Smooth muscle cell (in vitro differentiated cells): ENCODE results near the gene EFCAB6. TPM values are rescaled to one million over a fixed set of nuclear protein-coding genes. Genes with fewer than 3 reads are reported as not detected.

Source experiments
- DNase-seq: peaks from one replicate; lab custom pipeline; 2025; ENCODE audit not compliant: unreplicated experiment; lab: John Stamatoyannopoulos, UW
- H2AFZ ChIP-seq: fragments of 200-600 bp; sonication (generic); 2 replicates; pipeline ENCODE4 v1.6.0; 2016; ENCODE audit warnings: antibody characterized with exemption, low read depth, mild to moderate bottlenecking
- H3F3A ChIP-seq: fragments of 200-600 bp; sonication (generic); 2 replicates; pipeline ENCODE4 v1.6.0; 2017; ENCODE audit warnings: antibody characterized with exemption, low read depth
- H3K27ac ChIP-seq: fragments of 200-600 bp; sonication (generic); 2 replicates; pipeline ENCODE4 v1.5.1; 2016; ENCODE audit warnings: low read depth, mild to moderate bottlenecking
- H3K27me3 ChIP-seq: fragments of 200-600 bp; sonication (generic); 2 replicates; pipeline ENCODE4 v1.6.1; 2016; ENCODE audit warnings: low read depth, mild to moderate bottlenecking
- H3K36me3 ChIP-seq: fragments of 200-600 bp; sonication (generic); 2 replicates; pipeline ENCODE4 v1.5.1; 2016; ENCODE audit warnings: low read depth
- H3K4me1 ChIP-seq: fragments of 200-600 bp; sonication (generic); 2 replicates; pipeline ENCODE4 v1.5.1; 2016; ENCODE audit warnings: low read depth
- H3K4me2 ChIP-seq: fragments of 200-600 bp; sonication (generic); 2 replicates; pipeline ENCODE4 v1.6.0; 2016; ENCODE audit warnings: mild to moderate bottlenecking
- H3K4me3 ChIP-seq: fragments of 200-600 bp; sonication (generic); 2 replicates; pipeline ENCODE4 v1.5.1; 2016; ENCODE audit warnings: mild to moderate bottlenecking
- H3K79me2 ChIP-seq: fragments of 200-600 bp; sonication (generic); 2 replicates; pipeline ENCODE4 v1.6.0; 2016; ENCODE audit warnings: low read depth, mild to moderate bottlenecking
- H3K9ac ChIP-seq: fragments of 200-600 bp; sonication (generic); 2 replicates; pipeline ENCODE4 v1.6.0; 2016; ENCODE audit warnings: low read depth
- H3K9me3 ChIP-seq: fragments of 200-600 bp; sonication (generic); replicated peaks from 2 replicates; pipeline ENCODE4 v1.5.1; 2016; ENCODE audit warnings: low read depth
- H4K20me1 ChIP-seq: fragments of 200-600 bp; sonication (generic); 2 replicates; pipeline ENCODE4 v1.6.0; 2016; ENCODE audit warnings: low read depth
- CTCF ChIP-seq: fragments of 200-600 bp; sonication (generic); IDR thresholded peaks from 2 replicates; pipeline ENCODE4 v1.5.1; 2017; ENCODE audit warnings: borderline replicate concordance, mild to moderate bottlenecking, antibody characterized with exemption; ENCODE audit not compliant: insufficient read depth, poor library complexity, severe bottlenecking
- WGBS: methylation state at CpG from one replicate; pipeline ENCODE4 v1.1.7; 2016; ENCODE audit warnings: low lambda C conversion rate; 5-methylcytosine and 5-hydroxymethylcytosine counted together
- polyA plus RNA-seq: library from polyadenylated mRNA; unstranded; fragments of >200 nt; fragmentation: Nextera tagmentation; extraction: Ambion mirVana; gene quantifications from 2 replicates; pipeline ENCODE4 v1.2.1, GENCODE V29; 2016
- total RNA-seq: library from RNA; depleted of rRNA; stranded (reverse); fragments of >200 nt; gene quantifications from 2 replicates; pipeline ENCODE4 v1.2.3, GENCODE V29; 2014

Gene EFCAB6
- total and polyA plus RNA-seq, 2 experiments from 2014 or later, result 0.80 to 2.9 TPM

- Histone ChIP-seq H3K4me3 (no peak overlapping the region), H3K27ac (no peak overlapping the region), H3F3A (no peaks in the 10 kb centered on the region), H3K9me3 (no peaks in the 10 kb centered on the region), H2AFZ (no peak overlapping the region), H3K79me2 (no peaks in the 10 kb centered on the region), H3K27me3 (peaks cover 5% of the 10 kb centered on the region), H4K20me1 (no peaks in the 10 kb centered on the region), H3K36me3 (no peaks in the 10 kb centered on the region), H3K4me1 (no peaks in the 10 kb centered on the region), H3K4me2 (no peak overlapping the region), H3K9ac (no peak overlapping the region)
- 90% methylated on average over 9 of the region's 9 CpGs for WGBS
- TF ChIP-seq CTCF, result no peak
- no peak for DNase-seq
Observed at GRCh38 chr22:43566561-43567332, 245.4 kb downstream of the EFCAB6 start.

- DNase-seq, result no peak
- Histone ChIP-seq H3K9ac (no peak overlapping the region), H3K4me3 (no peak overlapping the region)
Observed at GRCh38 chr22:43566021-43566420, 246.1 kb downstream of the EFCAB6 start.

GRCh38 chr22:43564859-43565258 is 247.2 kb downstream of the EFCAB6 start:
- H3K9ac ChIP-seq, result no peak overlapping the region
- no peak overlapping the region for H3K27ac ChIP-seq
- no peak for DNase-seq
- no peak overlapping the region for H3K4me2 ChIP-seq
- no peaks in the 10 kb centered on the region for H4K20me1 ChIP-seq
- H3F3A ChIP-seq, result no peaks in the 10 kb centered on the region
- no peak overlapping the region for H3K4me3 ChIP-seq
- no peaks in the 10 kb centered on the region for H3K79me2 ChIP-seq
- H3K36me3 ChIP-seq, result no peaks in the 10 kb centered on the region
- H3K27me3 ChIP-seq, result no peaks in the 10 kb centered on the region
- no peaks in the 10 kb centered on the region for H3K4me1 ChIP-seq
- no peaks in the 10 kb centered on the region for H3K9me3 ChIP-seq
- WGBS, result 93% methylated on average over 6 of the region's 6 CpGs
- no peak for TF ChIP-seq CTCF
- no peak overlapping the region for H2AFZ ChIP-seq

More at GRCh38 chr22:43566021-43566420, 246.1 kb downstream of the EFCAB6 start:
- Histone ChIP-seq H3K9me3 (no peaks in the 10 kb centered on the region), H3K4me2 (no peak overlapping the region), H3K36me3 (no peaks in the 10 kb centered on the region), H3K79me2 (no peaks in the 10 kb centered on the region), H3K4me1 (no peaks in the 10 kb centered on the region), H3F3A (no peaks in the 10 kb centered on the region), H3K27ac (no peak overlapping the region), H3K27me3 (no peaks in the 10 kb centered on the region), H2AFZ (no peak overlapping the region), H4K20me1 (no peaks in the 10 kb centered on the region)
- 90% methylated on average over 9 of the region's 9 CpGs for WGBS
- TF ChIP-seq CTCF, result no peak

GRCh38 chr22:43563571-43563970 is 248.5 kb downstream of the EFCAB6 start:
- no peak overlapping the region for H3K4me2 ChIP-seq
- no peak for TF ChIP-seq CTCF

More at GRCh38 chr22:43563571-43563970, 248.5 kb downstream of the EFCAB6 start:
- DNase-seq, result no peak
- Histone ChIP-seq H3F3A (no peaks in the 10 kb centered on the region), H3K9me3 (no peaks in the 10 kb centered on the region), H4K20me1 (no peaks in the 10 kb centered on the region), H3K36me3 (no peaks in the 10 kb centered on the region), H3K9ac (no peak overlapping the region), H3K27me3 (no peaks in the 10 kb centered on the region), H3K79me2 (no peaks in the 10 kb centered on the region), H2AFZ (no peak overlapping the region), H3K27ac (no peak overlapping the region), H3K4me1 (no peaks in the 10 kb centered on the region), H3K4me3 (no peak overlapping the region)
- WGBS, result 93% methylated on average over 8 of the region's 8 CpGs
